OCI-LY3 (cell line): ENCODE data around the gene SLC35G2.
"Not testable (repeated sequence)": the region's sequence is repeated elsewhere in the genome, so short reads cannot be mapped to it uniquely, and the experiment has no call there.

ENCODE experiments used
- H2AFZ ChIP-seq: fragments of 200-600, 300-600 bp; shearing (Covaris generic); 2 replicates; pipeline ENCODE4 v1.6.0; 2014; ENCODE audit warnings: antibody characterized with exemption, low read depth, low read length
- H3K27ac ChIP-seq: fragments of 200-600, 300-600 bp; sonication (generic); 2 replicates; pipeline ENCODE4 v1.5.1; 2014; ENCODE audit warnings: mild to moderate bottlenecking, low read length, moderate library complexity, mixed read lengths
- H3K27me3 ChIP-seq: fragments of 200-600, 300-600 bp; sonication (generic); 2 replicates; pipeline ENCODE4 v1.6.1; 2014; ENCODE audit warnings: low read depth, low read length, mixed read lengths
- H3K36me3 ChIP-seq: fragments of 200-600, 300-600 bp; sonication (generic); replicated peaks from 2 replicates; pipeline ENCODE3; 2014; ENCODE audit warnings: low read depth, low read length, mixed read lengths
- H3K4me1 ChIP-seq: fragments of 300-600, 200-600 bp; sonication (generic); 2 replicates; pipeline ENCODE4 v1.6.1; 2014; ENCODE audit warnings: low read length, mixed read lengths
- H3K4me2 ChIP-seq: fragments of 200-600, 300-600 bp; sonication (generic); 2 replicates; pipeline ENCODE4 v1.6.1; 2014; ENCODE audit warnings: low read length, mixed read lengths
- H3K4me3 ChIP-seq: fragments of 300-600, 200-600 bp; sonication (generic); 2 replicates; pipeline ENCODE4 v1.5.1; 2014; ENCODE audit warnings: antibody characterized with exemption, mild to moderate bottlenecking, low read length, moderate library complexity
- H3K79me2 ChIP-seq: fragments of 300-600, 200-600 bp; shearing (Covaris generic); 2 replicates; pipeline ENCODE4 v1.6.1; 2014; ENCODE audit warnings: mild to moderate bottlenecking, low read length, mixed read lengths
- H3K9ac ChIP-seq: fragments of 300-600, 200-600 bp; shearing (Covaris generic); 2 replicates; pipeline ENCODE4 v1.6.0; 2014; ENCODE audit warnings: mild to moderate bottlenecking, low read length, moderate library complexity
- H3K9me3 ChIP-seq: fragments of 200-600, 300-600 bp; shearing (Covaris generic); 2 replicates; pipeline ENCODE4 v1.6.1; 2014; ENCODE audit warnings: low read length, mixed read lengths; ENCODE audit not compliant: insufficient read depth
- H4K20me1 ChIP-seq: fragments of 200-600, 300-600 bp; sonication (generic); 2 replicates; pipeline ENCODE4 v1.6.1; 2016; ENCODE audit warnings: low read length, mixed read lengths; ENCODE audit not compliant: insufficient read depth
- CTCF ChIP-seq: fragments of 200-600, 300-600 bp; sonication (generic); IDR thresholded peaks from 2 replicates; pipeline ENCODE4 v1.5.1; 2014; ENCODE audit warnings: antibody characterized with exemption, low read length, low read depth
- EZH2phosphoT487 ChIP-seq: fragments of 200-600 bp; shearing (Covaris generic); IDR thresholded peaks from 2 replicates; pipeline ENCODE4 v1.6.1; 2018; ENCODE audit warnings: antibody characterized with exemption, mixed run types, low read depth

Gene SLC35G2

GRCh38 chr3:136891934-136892855 is 73.3 kb downstream of the SLC35G2 start:
- peaks cover 83% of the 10 kb centered on the region for H3K79me2 ChIP-seq
- no peak overlapping the region for H2AFZ ChIP-seq
- no peaks in the 10 kb centered on the region for H3K27me3 ChIP-seq
- H3K4me3 ChIP-seq, result no peak overlapping the region
- H4K20me1 ChIP-seq, result peaks cover 24% of the 10 kb centered on the region
- no peak overlapping the region for H3K27ac ChIP-seq
- no peak for TF ChIP-seq EZH2phosphoT487
- TF ChIP-seq CTCF, result no peak
- no peak overlapping the region for H3K9ac ChIP-seq
- H3K9me3 ChIP-seq, result no peaks in the 10 kb centered on the region
- H3K4me1 ChIP-seq, result peaks cover 3% of the 10 kb centered on the region; the same call in 1 of the 2 replicates
- H3K36me3 ChIP-seq, result peaks cover 7% of the 10 kb centered on the region
- no peak overlapping the region for H3K4me2 ChIP-seq

- Histone ChIP-seq H3K4me2 (no peak overlapping the region), H3K36me3 (peaks cover 7% of the 10 kb centered on the region), H3K4me1 (peaks cover 3% of the 10 kb centered on the region; the same call in 1 of the 2 replicates), H2AFZ (no peak overlapping the region), H3K4me3 (no peak overlapping the region), H3K27me3 (no peaks in the 10 kb centered on the region), H4K20me1 (peaks cover 20% of the 10 kb centered on the region), H3K9me3 (no peaks in the 10 kb centered on the region), H3K79me2 (peaks cover 67% of the 10 kb centered on the region), H3K27ac (no peak overlapping the region), H3K9ac (no peak overlapping the region)
- no peak for TF ChIP-seq EZH2phosphoT487
- no peak for TF ChIP-seq CTCF
Observed at GRCh38 chr3:136893848-136894443, 75.0 kb downstream of the SLC35G2 start.

GRCh38 chr3:136897171-136897570 is 78.2 kb downstream of the SLC35G2 start:
- H4K20me1 ChIP-seq, result peaks cover 35% of the 10 kb centered on the region

GRCh38 chr3:136898549-136898948 is 79.6 kb downstream of the SLC35G2 start:
- peaks cover 20% of the 10 kb centered on the region; the same call in 1 of the 2 replicates for H3K4me1 ChIP-seq
- peaks cover 67% of the 10 kb centered on the region for H3K79me2 ChIP-seq
- H3K9me3 ChIP-seq, result no peaks in the 10 kb centered on the region
- H3K27me3 ChIP-seq, result no peaks in the 10 kb centered on the region
- TF ChIP-seq CTCF (no peak), EZH2phosphoT487 (no peak)
- H3K4me3 ChIP-seq, result no peak overlapping the region
- H3K27ac ChIP-seq, result no peak overlapping the region
- H3K4me2 ChIP-seq, result no peak overlapping the region
- H3K36me3 ChIP-seq, result peaks cover 10% of the 10 kb centered on the region
- no peak overlapping the region for H2AFZ ChIP-seq
- no peak overlapping the region for H3K9ac ChIP-seq
- H4K20me1 ChIP-seq, result peaks cover 30% of the 10 kb centered on the region

More at GRCh38 chr3:136897171-136897570, 78.2 kb downstream of the SLC35G2 start:
- Histone ChIP-seq H3K79me2 (peaks cover 67% of the 10 kb centered on the region), H3K4me1 (peaks cover 15% of the 10 kb centered on the region; the same call in 1 of the 2 replicates)
- not testable (repeated sequence) for H2AFZ ChIP-seq, H3K27ac ChIP-seq, H3K4me2 ChIP-seq, H3K9me3 ChIP-seq, H3K4me3 ChIP-seq, H3K27me3 ChIP-seq, H3K36me3 ChIP-seq, H3K9ac ChIP-seq
